Esophagus muscularis mucosa (tissue), 4 donors: Measurements from ENCODE around the gene AUTS2.

Experiments
- CTCF ChIP-seq, 3 experiments: fragments of 200-600 bp in 2 of 3; fragments of 450-650 bp in 1 of 3; sonication (generic) in 2 of 3; IDR thresholded peaks; one replicate each; pipeline ENCODE4 v1.5.1; 2017 to 2019; ENCODE audit warnings: antibody characterized with exemption in 3 of 3, mild to moderate bottlenecking in 2 of 3, moderate library complexity in 1 of 3
- EP300 ChIP-seq: sonication (generic); formaldehyde crosslinking; IDR thresholded peaks from one replicate; pipeline ENCODE4 v1.6.1; 2017; ENCODE audit warnings: antibody characterized with exemption
- POLR2A ChIP-seq: fragments of 450-650 bp; IDR thresholded peaks from one replicate; pipeline ENCODE4 v1.6.1; 2017; ENCODE audit warnings: antibody characterized with exemption, moderate library complexity, mild to moderate bottlenecking, low read depth
- POLR2AphosphoS5 ChIP-seq, 2 donors: sonication (generic); formaldehyde crosslinking; IDR thresholded peaks; one replicate each; pipeline ENCODE4 v1.6.1; 2017; ENCODE audit warnings: antibody characterized with exemption in 2 of 2

DNA sequence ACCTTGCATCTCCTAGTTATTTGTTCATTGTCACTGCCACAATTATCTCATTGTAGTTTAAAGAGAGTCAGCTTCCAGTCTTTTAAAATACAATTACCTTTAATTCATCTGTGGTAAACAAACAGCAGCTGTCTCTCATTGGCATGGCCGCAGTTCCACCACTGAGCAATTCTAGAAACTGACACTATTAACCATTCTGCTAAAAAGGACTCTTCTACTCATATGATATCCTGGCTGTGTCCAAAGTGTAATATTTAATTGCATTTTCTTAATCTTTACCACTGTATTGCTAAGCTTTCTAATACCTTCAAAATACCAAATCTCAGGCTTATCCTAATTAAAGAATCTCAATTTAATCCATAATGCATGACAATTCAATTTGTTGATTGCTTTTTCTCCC, 639.0 kb downstream of the AUTS2 start:
- no peak for TF ChIP-seq CTCF (IDR thresholded peaks at IDR 0.05)
- no peak for TF ChIP-seq POLR2A
- TF ChIP-seq EP300: no peak
- no peak for TF ChIP-seq POLR2AphosphoS5 (IDR thresholded peaks at IDR 0.05)
